Neural progenitor cell (in vitro differentiated cells): ENCODE data around the gene PLA2G4C. TPM values are rescaled to one million over a fixed set of nuclear protein-coding genes. Genes with fewer than 3 reads are reported as not detected.

Experiments
- DNase-seq: peaks from one replicate; pipeline ENCODE4 v3.0.0-alpha.2; 2016; ENCODE audit warnings: low spot score
- H2AFZ ChIP-seq: fragments of 200-600 bp; sonication (generic); replicated peaks from 2 replicates; pipeline ENCODE4 v1.6.1; 2016; ENCODE audit warnings: antibody characterized with exemption
- H3F3A ChIP-seq: fragments of 200-600 bp; sonication (generic); 2 replicates; pipeline ENCODE4 v1.6.1; 2016; ENCODE audit warnings: antibody characterized with exemption, low read depth
- H3K27ac ChIP-seq: fragments of 200-600 bp; sonication (generic); 2 replicates; pipeline ENCODE4 v1.5.1; 2016; ENCODE audit warnings: mild to moderate bottlenecking
- H3K27me3 ChIP-seq: fragments of 200-600 bp; sonication (generic); 2 replicates; pipeline ENCODE4 v1.6.1; 2016; ENCODE audit warnings: mild to moderate bottlenecking, moderate library complexity
- H3K36me3 ChIP-seq: fragments of 200-600 bp; sonication (generic); 2 replicates; pipeline ENCODE4 v1.5.1; 2016
- H3K4me1 ChIP-seq: fragments of 200-600 bp; sonication (generic); 2 replicates; pipeline ENCODE4 v1.6.1; 2016; ENCODE audit warnings: mixed run types
- H3K4me2 ChIP-seq: fragments of 200-600 bp; sonication (generic); 2 replicates; pipeline ENCODE4 v1.6.1; 2016
- H3K4me3 ChIP-seq: fragments of 200-600 bp; sonication (generic); 2 replicates; pipeline ENCODE4 v1.5.1; 2016
- H3K79me2 ChIP-seq: fragments of 200-600 bp; sonication (generic); 2 replicates; pipeline ENCODE4 v1.6.1; 2016; ENCODE audit warnings: low read depth
- H3K9ac ChIP-seq: fragments of 200-600 bp; sonication (generic); 2 replicates; pipeline ENCODE4 v1.6.1; 2016
- H3K9me3 ChIP-seq: fragments of 200-600 bp; sonication (generic); 2 replicates; pipeline ENCODE4 v1.5.1; 2016; ENCODE audit warnings: low read depth
- H4K20me1 ChIP-seq: fragments of 200-600 bp; sonication (generic); 2 replicates; pipeline ENCODE4 v1.6.1; 2016; ENCODE audit warnings: low read depth
- H3K27ac Mint-ChIP-seq: 3 replicates; pipeline ENCODE4 v1.8.0; 2021; ENCODE audit warnings: mixed read lengths
- H3K27me3 Mint-ChIP-seq: 2 replicates; pipeline ENCODE4 v1.8.0; 2022; ENCODE audit warnings: low read depth, mild to moderate bottlenecking, inconsistent platforms, moderate library complexity, mixed read lengths; ENCODE audit not compliant: insufficient read depth
- H3K36me3 Mint-ChIP-seq: 3 replicates; pipeline ENCODE4 v1.8.0; 2021; ENCODE audit warnings: mixed read lengths
- H3K4me1 Mint-ChIP-seq: 3 replicates; pipeline ENCODE4 v1.8.0; 2021; ENCODE audit warnings: mixed read lengths
- H3K4me3 Mint-ChIP-seq: 3 replicates; pipeline ENCODE4 v1.8.0; 2021; ENCODE audit warnings: mild to moderate bottlenecking, moderate library complexity, mixed read lengths
- H3K9me3 Mint-ChIP-seq: 3 replicates; pipeline ENCODE4 v1.8.0; 2020; ENCODE audit warnings: mixed read lengths
- EZH2 ChIP-seq: fragments of 200-600 bp; sonication (generic); IDR thresholded peaks from 2 replicates; pipeline ENCODE4 v1.6.1; 2017; ENCODE audit warnings: antibody characterized with exemption, mild to moderate bottlenecking, moderate library complexity
- EZH2phosphoT487 ChIP-seq: fragments of 200-600 bp; sonication (generic); IDR thresholded peaks from 2 replicates; pipeline ENCODE4 v1.6.1; 2017; ENCODE audit warnings: antibody characterized with exemption
- total RNA-seq: library from RNA; depleted of rRNA; stranded (reverse); fragments of >200 nt; gene quantifications from 2 replicates; pipeline ENCODE4 v1.2.3, GENCODE V29; 2015; ENCODE audit warnings: low replicate concordance
- TF ChIP-seq, protein P1 (sequence below): fragments of 200-600 bp; sonication (generic); IDR thresholded peaks from 2 replicates; pipeline ENCODE4 v1.5.1; 2017; ENCODE audit warnings: antibody characterized with exemption, mild to moderate bottlenecking

PLA2G4C gene
- total RNA-seq, 1 donor from 2014 or later, result not detected

DNA sequence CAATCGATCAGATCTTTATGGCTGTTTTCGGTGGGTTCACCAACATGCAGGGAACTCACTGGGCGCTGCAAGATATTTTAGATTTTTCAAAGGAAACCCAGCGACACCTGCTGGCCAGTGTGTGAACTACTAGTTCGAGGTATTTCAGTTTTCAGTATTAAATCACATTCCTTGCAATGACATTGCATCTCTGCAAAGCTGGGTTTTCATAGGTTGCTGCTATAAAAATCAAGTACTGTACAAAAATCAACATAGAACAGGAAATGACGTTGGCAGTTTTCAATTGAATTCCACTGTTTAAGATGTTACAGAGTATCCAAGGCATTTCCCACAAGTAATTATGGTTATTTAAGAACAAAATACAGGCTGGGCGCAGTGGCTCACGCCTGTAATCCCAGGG lies 41.9 kb upstream of the PLA2G4C start:
- TF ChIP-seq EZH2phosphoT487 (no peak), EZH2 (no peak)
- TF ChIP-seq, protein P1, sequence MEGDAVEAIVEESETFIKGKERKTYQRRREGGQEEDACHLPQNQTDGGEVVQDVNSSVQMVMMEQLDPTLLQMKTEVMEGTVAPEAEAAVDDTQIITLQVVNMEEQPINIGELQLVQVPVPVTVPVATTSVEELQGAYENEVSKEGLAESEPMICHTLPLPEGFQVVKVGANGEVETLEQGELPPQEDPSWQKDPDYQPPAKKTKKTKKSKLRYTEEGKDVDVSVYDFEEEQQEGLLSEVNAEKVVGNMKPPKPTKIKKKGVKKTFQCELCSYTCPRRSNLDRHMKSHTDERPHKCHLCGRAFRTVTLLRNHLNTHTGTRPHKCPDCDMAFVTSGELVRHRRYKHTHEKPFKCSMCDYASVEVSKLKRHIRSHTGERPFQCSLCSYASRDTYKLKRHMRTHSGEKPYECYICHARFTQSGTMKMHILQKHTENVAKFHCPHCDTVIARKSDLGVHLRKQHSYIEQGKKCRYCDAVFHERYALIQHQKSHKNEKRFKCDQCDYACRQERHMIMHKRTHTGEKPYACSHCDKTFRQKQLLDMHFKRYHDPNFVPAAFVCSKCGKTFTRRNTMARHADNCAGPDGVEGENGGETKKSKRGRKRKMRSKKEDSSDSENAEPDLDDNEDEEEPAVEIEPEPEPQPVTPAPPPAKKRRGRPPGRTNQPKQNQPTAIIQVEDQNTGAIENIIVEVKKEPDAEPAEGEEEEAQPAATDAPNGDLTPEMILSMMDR, result peak; percentile 90
- Histone ChIP-seq H4K20me1 (no peaks in the 10 kb centered on the region), H3K36me3 (no peaks in the 10 kb centered on the region), H3K4me3 (no peak overlapping the region), H3F3A (peaks cover 7% of the 10 kb centered on the region), H3K4me1 (no peaks in the 10 kb centered on the region), H2AFZ (no peak overlapping the region), H3K27me3 (no peaks in the 10 kb centered on the region), H3K27ac (peak overlapping the region; percentile 14), H3K9me3 (no peaks in the 10 kb centered on the region), H3K79me2 (no peaks in the 10 kb centered on the region), H3K4me2 (no peak overlapping the region), H3K9ac (no peak overlapping the region)
- Mint-ChIP-seq H3K27ac (no peak overlapping the region), H3K4me3 (no peak overlapping the region), H3K9me3 (no peaks in the 10 kb centered on the region), H3K27me3 (no peaks in the 10 kb centered on the region), H3K4me1 (peaks cover 4% of the 10 kb centered on the region), H3K36me3 (peaks cover 12% of the 10 kb centered on the region)
- peak; percentile 61 for DNase-seq

DNA sequence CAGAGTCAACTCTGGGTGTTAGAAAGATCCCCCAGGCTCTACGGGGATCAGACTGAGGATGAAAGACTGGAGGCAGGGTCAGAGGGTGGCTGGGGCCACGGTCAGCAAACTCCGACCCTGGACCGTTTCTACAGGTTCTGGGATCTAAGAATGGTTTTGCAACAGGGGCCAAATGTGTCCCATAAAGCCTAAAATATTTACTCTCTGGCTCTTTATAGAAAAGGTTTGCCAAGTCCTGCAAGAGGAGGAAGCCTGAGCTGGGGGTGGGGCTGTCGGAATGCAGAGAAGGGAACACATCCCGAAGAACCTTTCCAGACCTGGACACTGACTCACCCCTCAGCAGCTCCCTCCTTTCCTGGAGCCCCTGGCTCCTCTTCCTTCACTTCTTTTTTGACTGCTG lies 38.8 kb upstream of the PLA2G4C start:
- Mint-ChIP-seq H3K9me3 (no peaks in the 10 kb centered on the region), H3K36me3 (peaks cover 9% of the 10 kb centered on the region), H3K4me1 (peaks cover 4% of the 10 kb centered on the region), H3K4me3 (no peak overlapping the region), H3K27me3 (no peaks in the 10 kb centered on the region), H3K27ac (no peak overlapping the region)
- TF ChIP-seq EZH2phosphoT487 (no peak), EZH2 (no peak)
- TF ChIP-seq, protein P1, result no peak
- Histone ChIP-seq H3K27ac (no peak overlapping the region), H3K79me2 (no peaks in the 10 kb centered on the region), H3K4me1 (no peaks in the 10 kb centered on the region), H3K27me3 (no peaks in the 10 kb centered on the region), H3K4me3 (no peak overlapping the region), H3F3A (peaks cover 7% of the 10 kb centered on the region), H3K9me3 (no peaks in the 10 kb centered on the region), H3K4me2 (no peak overlapping the region), H2AFZ (no peak overlapping the region), H4K20me1 (no peaks in the 10 kb centered on the region), H3K9ac (no peak overlapping the region), H3K36me3 (no peaks in the 10 kb centered on the region)
- no peak for DNase-seq

DNA sequence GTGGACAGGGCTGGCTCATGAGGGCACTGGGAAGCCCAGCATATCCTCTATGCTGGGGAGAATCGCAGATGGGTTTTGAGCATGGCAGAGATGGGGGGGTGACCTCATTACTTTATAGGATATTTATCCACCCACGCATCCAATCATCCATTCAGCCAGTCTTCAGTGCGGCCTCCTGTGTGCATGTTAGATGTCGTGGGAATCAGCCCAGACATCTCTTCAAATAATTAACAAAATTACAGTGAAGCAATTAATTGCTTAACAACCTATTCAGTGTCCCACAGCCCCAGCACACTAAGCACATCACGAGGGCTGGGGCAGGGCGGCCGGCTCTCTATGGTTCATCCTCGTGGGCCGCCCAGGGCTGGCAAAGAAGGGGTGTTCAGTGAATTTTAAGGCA lies 38.0 kb upstream of the PLA2G4C start:
- no peak for DNase-seq
- Histone ChIP-seq H3K4me1 (no peaks in the 10 kb centered on the region), H3K79me2 (no peaks in the 10 kb centered on the region), H3K4me3 (no peak overlapping the region), H3K9ac (no peak overlapping the region), H3K4me2 (no peak overlapping the region), H3K27ac (no peak overlapping the region), H3K27me3 (no peaks in the 10 kb centered on the region), H3F3A (peaks cover 7% of the 10 kb centered on the region), H4K20me1 (no peaks in the 10 kb centered on the region), H2AFZ (no peak overlapping the region), H3K36me3 (no peaks in the 10 kb centered on the region), H3K9me3 (no peaks in the 10 kb centered on the region)
- Mint-ChIP-seq H3K27me3 (no peaks in the 10 kb centered on the region), H3K27ac (no peak overlapping the region), H3K36me3 (peaks cover 12% of the 10 kb centered on the region), H3K4me1 (peaks cover 4% of the 10 kb centered on the region), H3K9me3 (no peaks in the 10 kb centered on the region), H3K4me3 (no peak overlapping the region)
- no peak for TF ChIP-seq EZH2

DNA sequence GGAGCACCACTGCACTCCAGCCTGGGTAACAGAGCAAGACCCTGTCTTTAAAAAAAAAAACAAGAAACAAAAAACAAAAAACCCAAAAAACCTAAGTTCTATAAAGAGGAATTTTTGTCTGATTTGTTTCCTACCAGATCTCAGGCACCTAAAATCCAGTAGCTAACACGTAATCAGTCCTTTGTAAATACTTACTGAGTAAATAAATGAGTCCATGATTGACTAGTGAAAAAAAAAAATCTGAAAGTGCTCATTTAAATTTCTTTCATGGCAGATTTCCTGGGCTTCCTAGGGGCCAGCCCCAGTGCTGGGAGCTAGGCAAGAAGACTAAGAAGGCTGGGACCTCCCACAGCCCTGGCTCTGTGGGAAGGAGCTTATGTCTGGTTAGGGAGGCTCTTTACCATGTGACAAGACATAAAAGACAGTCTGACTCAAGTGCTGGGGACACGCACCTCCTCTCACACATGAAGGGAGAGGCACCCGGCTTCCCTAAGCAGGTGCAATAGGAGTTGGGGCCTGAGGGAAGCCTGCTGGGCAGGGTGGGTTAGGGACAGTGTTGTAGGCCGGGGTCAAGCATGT lies 37.1 kb upstream of the PLA2G4C start:
- H3F3A ChIP-seq, result peaks cover under 1% of the 10 kb centered on the region
- no peaks in the 10 kb centered on the region for H3K27me3 Mint-ChIP-seq
- H3K27me3 ChIP-seq, result no peaks in the 10 kb centered on the region
- H3K4me2 ChIP-seq, result no peak overlapping the region
- H3K4me1 Mint-ChIP-seq, result peaks cover 4% of the 10 kb centered on the region
- no peak overlapping the region for H3K4me3 ChIP-seq
- H3K9me3 Mint-ChIP-seq, result no peaks in the 10 kb centered on the region
- no peak for DNase-seq
- H3K9ac ChIP-seq, result no peak overlapping the region
- H3K79me2 ChIP-seq, result no peaks in the 10 kb centered on the region
- TF ChIP-seq EZH2 (no peak), EZH2phosphoT487 (no peak)
- TF ChIP-seq, protein P1, result no peak
- H3K36me3 Mint-ChIP-seq, result peaks cover 18% of the 10 kb centered on the region
- H3K27ac ChIP-seq, result no peak overlapping the region
- H3K4me3 Mint-ChIP-seq, result no peak overlapping the region
- H3K9me3 ChIP-seq, result no peaks in the 10 kb centered on the region
- H3K4me1 ChIP-seq, result no peaks in the 10 kb centered on the region
- H2AFZ ChIP-seq, result no peak overlapping the region
- peak overlapping the region; percentile 57 for H3K27ac Mint-ChIP-seq
- no peaks in the 10 kb centered on the region for H3K36me3 ChIP-seq
- no peaks in the 10 kb centered on the region for H4K20me1 ChIP-seq
